ENCODE results near the gene ZACN. TPM values are rescaled to one million over a fixed set of nuclear protein-coding genes. Genes with fewer than 3 reads are reported as not detected.

The ZACN gene
- polyA plus RNA-seq, 4 donors = 0.87 to 21.6 (median 2.0) TPM

GRCh38 chr17:76081295-76082210, 2.6 kb downstream of the ZACN start:
- Histone ChIP-seq H3K27me3 (ENCODE audit: control insufficient read depth in 3 of 3, insufficient read depth in 3 of 3, low read length in 3 of 3) (peaks cover 8 to 37% (median 17%) of the 10 kb centered on the region in 3 donors), H3K9me3 (ENCODE audit: control insufficient read depth in 2 of 2, insufficient read depth in 1 of 2, low read depth in 1 of 2, low read length in 1 of 2) (no peaks in the 10 kb centered on the region), H3K27ac (ENCODE audit: low read depth in 1 of 3, low read length in 2 of 3) (no peak overlapping the region), H3K4me1 (ENCODE audit: control insufficient read depth in 3 of 3, insufficient read depth in 2 of 3, low read depth in 1 of 3, low read length in 2 of 3) (peaks cover 0 to 19% (median 0%) of the 10 kb centered on the region in 3 donors), H3K4me3 (ENCODE audit: low read depth in 1 of 3, low read length in 3 of 3) (no peak overlapping the region), H3K36me3 (ENCODE audit: control insufficient read depth in 3 of 3, insufficient read depth in 2 of 3, low read depth in 1 of 3, low read length in 3 of 3) (peaks cover 6 to 55% (median 11%) of the 10 kb centered on the region in 3 donors)
- FAIRE-seq (no peak), DNase-seq (no peak)
- WGBS, 3 donors = 61 to 72% (median 64%) methylated on average over 27 of the region's 27 CpGs

- H3K27me3 ChIP-seq (ENCODE audit: control insufficient read depth in 3 of 3, insufficient read depth in 3 of 3, low read length in 3 of 3) = peaks cover 0 to 27% (median 8%) of the 10 kb centered on the region in 3 donors
- DNase-seq (no peak), FAIRE-seq (no peak)
- no peaks in the 10 kb centered on the region for H3K9me3 ChIP-seq (ENCODE audit: control insufficient read depth in 2 of 2, insufficient read depth in 1 of 2, low read depth in 1 of 2, low read length in 1 of 2)
- H3K27ac ChIP-seq (ENCODE audit: low read depth in 1 of 3, low read length in 2 of 3) = no peak overlapping the region
- no peak overlapping the region for H3K4me3 ChIP-seq (ENCODE audit: low read depth in 1 of 3, low read length in 3 of 3)
- 83 to 90% (median 86%) methylated on average over 20 of the region's 20 CpGs for WGBS, 3 donors
- peaks cover 0 to 18% (median 0%) of the 10 kb centered on the region in 3 donors for H3K4me1 ChIP-seq (ENCODE audit: control insufficient read depth in 3 of 3, insufficient read depth in 2 of 3, low read depth in 1 of 3, low read length in 2 of 3)
- peaks cover 6 to 65% (median 11%) of the 10 kb centered on the region in 3 donors for H3K36me3 ChIP-seq (ENCODE audit: control insufficient read depth in 3 of 3, insufficient read depth in 2 of 3, low read depth in 1 of 3, low read length in 3 of 3)
These were observed 3.6 kb downstream of the ZACN start for GRCh38 chr17:76082326-76083251.

- WGBS, 3 donors = 81 to 90% (median 84%) methylated on average over 15 of the region's 15 CpGs
- Histone ChIP-seq H3K4me3 (ENCODE audit: low read depth in 1 of 3, low read length in 3 of 3) (no peak overlapping the region), H3K27me3 (ENCODE audit: control insufficient read depth in 3 of 3, insufficient read depth in 3 of 3, low read length in 3 of 3) (peaks cover 0 to 16% (median 3%) of the 10 kb centered on the region in 3 donors), H3K4me1 (ENCODE audit: control insufficient read depth in 3 of 3, insufficient read depth in 2 of 3, low read depth in 1 of 3, low read length in 2 of 3) (peaks cover 0 to 18% (median 0%) of the 10 kb centered on the region in 3 donors), H3K36me3 (ENCODE audit: control insufficient read depth in 3 of 3, insufficient read depth in 2 of 3, low read depth in 1 of 3, low read length in 3 of 3) (peaks cover 7 to 76% (median 11%) of the 10 kb centered on the region in 3 donors), H3K9me3 (ENCODE audit: control insufficient read depth in 2 of 2, insufficient read depth in 1 of 2, low read depth in 1 of 2, low read length in 1 of 2) (no peaks in the 10 kb centered on the region), H3K27ac (ENCODE audit: low read depth in 1 of 3, low read length in 2 of 3) (no peak overlapping the region)
- no peak for DNase-seq
- FAIRE-seq = no peak
These were observed 4.7 kb downstream of the ZACN start for GRCh38 chr17:76083536-76084182.

GRCh38 chr17:76085066-76085730, 6.2 kb downstream of the ZACN start:
- Histone ChIP-seq H3K9me3 (ENCODE audit: control insufficient read depth in 2 of 2, insufficient read depth in 1 of 2, low read depth in 1 of 2, low read length in 1 of 2) (no peaks in the 10 kb centered on the region), H3K36me3 (ENCODE audit: control insufficient read depth in 3 of 3, insufficient read depth in 2 of 3, low read depth in 1 of 3, low read length in 3 of 3) (peaks cover 9 to 91% (median 22%) of the 10 kb centered on the region in 3 donors), H3K27me3 (ENCODE audit: control insufficient read depth in 3 of 3, insufficient read depth in 3 of 3, low read length in 3 of 3) (peaks cover 0 to under 1% (median 0%) of the 10 kb centered on the region in 3 donors), H3K27ac (ENCODE audit: low read depth in 1 of 3, low read length in 2 of 3) (no peak overlapping the region), H3K4me1 (ENCODE audit: control insufficient read depth in 3 of 3, insufficient read depth in 2 of 3, low read depth in 1 of 3, low read length in 2 of 3) (peaks cover 0 to 3% (median 0%) of the 10 kb centered on the region in 3 donors), H3K4me3 (ENCODE audit: low read depth in 1 of 3, low read length in 3 of 3) (no peak overlapping the region)
- 81 to 88% (median 84%) methylated on average over 15 to 17 of the region's 17 CpGs for WGBS, 3 donors
- FAIRE-seq (no peak), DNase-seq (no peak)

GRCh38 chr17:76085731-76086366, 6.9 kb downstream of the ZACN start:
- Histone ChIP-seq H3K36me3 (ENCODE audit: control insufficient read depth in 3 of 3, insufficient read depth in 2 of 3, low read depth in 1 of 3, low read length in 3 of 3) (peaks cover 9 to 98% (median 22%) of the 10 kb centered on the region in 3 donors), H3K4me3 (ENCODE audit: low read depth in 1 of 3, low read length in 3 of 3) (no peak overlapping the region), H3K27me3 (ENCODE audit: control insufficient read depth in 3 of 3, insufficient read depth in 3 of 3, low read length in 3 of 3) (no peaks in the 10 kb centered on the region), H3K27ac (ENCODE audit: low read depth in 1 of 3, low read length in 2 of 3) (no peak overlapping the region), H3K4me1 (ENCODE audit: control insufficient read depth in 3 of 3, insufficient read depth in 2 of 3, low read depth in 1 of 3, low read length in 2 of 3) (no peaks in the 10 kb centered on the region), H3K9me3 (ENCODE audit: control insufficient read depth in 2 of 2, insufficient read depth in 1 of 2, low read depth in 1 of 2, low read length in 1 of 2) (no peaks in the 10 kb centered on the region)
- no peak for DNase-seq
- no peak for FAIRE-seq
- 85 to 91% (median 89%) methylated on average over 13 of the region's 13 CpGs for WGBS, 3 donors

GRCh38 chr17:76086384-76086783, 7.4 kb downstream of the ZACN start:
- FAIRE-seq = no peak
- DNase-seq = no peak
- Histone ChIP-seq H3K9me3 (ENCODE audit: control insufficient read depth in 2 of 2, insufficient read depth in 1 of 2, low read depth in 1 of 2, low read length in 1 of 2) (no peaks in the 10 kb centered on the region), H3K36me3 (ENCODE audit: control insufficient read depth in 3 of 3, insufficient read depth in 2 of 3, low read depth in 1 of 3, low read length in 3 of 3) (peaks cover 9 to 100% (median 22%) of the 10 kb centered on the region in 3 donors), H3K27me3 (ENCODE audit: control insufficient read depth in 3 of 3, insufficient read depth in 3 of 3, low read length in 3 of 3) (no peaks in the 10 kb centered on the region), H3K27ac (ENCODE audit: low read depth in 1 of 3, low read length in 2 of 3) (no peak overlapping the region), H3K4me1 (ENCODE audit: control insufficient read depth in 3 of 3, insufficient read depth in 2 of 3, low read depth in 1 of 3, low read length in 2 of 3) (no peaks in the 10 kb centered on the region), H3K4me3 (ENCODE audit: low read depth in 1 of 3, low read length in 3 of 3) (no peak overlapping the region)
- 94 to 96% (median 95%) methylated on average over 9 of the region's 9 CpGs for WGBS, 3 donors

- FAIRE-seq (no peak), DNase-seq (no peak)
- WGBS, 3 donors = 89 to 95% (median 89%) methylated on average over 11 of the region's 11 CpGs
- H3K9me3 ChIP-seq (ENCODE audit: control insufficient read depth in 2 of 2, insufficient read depth in 1 of 2, low read depth in 1 of 2, low read length in 1 of 2) = no peaks in the 10 kb centered on the region
- no peaks in the 10 kb centered on the region for H3K27me3 ChIP-seq (ENCODE audit: control insufficient read depth in 3 of 3, insufficient read depth in 3 of 3, low read length in 3 of 3)
- peaks cover 9 to 99% (median 22%) of the 10 kb centered on the region in 3 donors for H3K36me3 ChIP-seq (ENCODE audit: control insufficient read depth in 3 of 3, insufficient read depth in 2 of 3, low read depth in 1 of 3, low read length in 3 of 3)
- no peaks in the 10 kb centered on the region for H3K4me1 ChIP-seq (ENCODE audit: control insufficient read depth in 3 of 3, insufficient read depth in 2 of 3, low read depth in 1 of 3, low read length in 2 of 3)
- H3K27ac ChIP-seq (ENCODE audit: low read depth in 1 of 3, low read length in 2 of 3) = no peak overlapping the region
- no peak overlapping the region for H3K4me3 ChIP-seq (ENCODE audit: low read depth in 1 of 3, low read length in 3 of 3)
These were observed 8.5 kb downstream of the ZACN start for GRCh38 chr17:76087531-76087930.

Measured in small intestine (tissue), 7 donors.